ENCODE data around the gene CA5A.

DNA sequence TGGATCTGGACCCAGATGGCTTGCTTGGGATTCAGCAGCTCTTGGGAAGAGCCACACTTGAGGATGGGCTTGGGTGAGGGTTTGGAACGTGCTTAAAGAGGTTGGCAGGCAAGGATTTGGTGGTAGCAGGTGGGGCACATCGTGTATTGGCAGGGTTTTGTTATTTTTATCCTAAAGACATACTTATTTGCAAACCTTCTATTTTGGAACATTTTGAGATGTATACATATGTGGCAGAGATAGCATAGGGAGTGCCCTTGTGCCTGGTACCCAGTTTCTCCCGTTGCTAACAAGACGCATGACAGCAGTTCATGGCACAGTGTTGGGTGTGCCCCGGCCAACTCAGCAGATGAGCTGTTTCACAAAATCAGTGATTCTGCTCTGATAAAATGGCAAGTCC is 24.0 kb upstream of the CA5A start:
- TF ChIP-seq POLR2A (IDR thresholded peaks at IDR 0.05; ENCODE audit: low read depth, low read length) (no peak), POLR2AphosphoS5 (IDR thresholded peaks at IDR 0.05; ENCODE audit: low read depth, low read length) (no peak), TAF1 (IDR thresholded peaks at IDR 0.05; ENCODE audit: borderline replicate concordance, low read depth, low read length) (no peak)
